GM12872 (cell line): Measurements from ENCODE around the gene ZDHHC23.

ENCODE experiments used
- TF ChIP-seq, protein P1 (sequence below): IDR thresholded peaks from 3 replicates; pipeline ENCODE4 v1.5.1; 2011; ENCODE audit warnings: low read depth, mild to moderate bottlenecking, low read length, moderate library complexity; ENCODE audit not compliant: insufficient read depth

The ZDHHC23 gene

DNA sequence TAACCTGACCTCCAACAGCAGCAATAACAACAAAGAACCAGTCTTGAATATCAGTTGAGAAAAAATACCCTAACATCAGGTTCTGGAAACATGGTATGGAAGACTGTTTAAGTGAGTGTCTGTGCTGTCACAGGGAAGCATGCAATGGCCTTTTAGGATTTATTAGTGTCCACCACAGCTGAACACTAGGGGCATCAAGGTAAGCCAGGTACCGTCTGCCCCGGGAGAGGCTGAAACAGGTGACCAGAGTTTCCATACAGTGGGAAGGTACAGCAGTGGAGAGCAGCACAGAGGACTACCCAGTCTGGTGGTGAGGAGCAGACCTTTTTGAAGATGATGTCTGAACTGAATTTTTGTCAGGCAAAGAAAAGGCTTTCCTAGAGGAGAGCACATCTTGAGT, 18.4 kb downstream of the ZDHHC23 start:
- TF ChIP-seq, protein P1, sequence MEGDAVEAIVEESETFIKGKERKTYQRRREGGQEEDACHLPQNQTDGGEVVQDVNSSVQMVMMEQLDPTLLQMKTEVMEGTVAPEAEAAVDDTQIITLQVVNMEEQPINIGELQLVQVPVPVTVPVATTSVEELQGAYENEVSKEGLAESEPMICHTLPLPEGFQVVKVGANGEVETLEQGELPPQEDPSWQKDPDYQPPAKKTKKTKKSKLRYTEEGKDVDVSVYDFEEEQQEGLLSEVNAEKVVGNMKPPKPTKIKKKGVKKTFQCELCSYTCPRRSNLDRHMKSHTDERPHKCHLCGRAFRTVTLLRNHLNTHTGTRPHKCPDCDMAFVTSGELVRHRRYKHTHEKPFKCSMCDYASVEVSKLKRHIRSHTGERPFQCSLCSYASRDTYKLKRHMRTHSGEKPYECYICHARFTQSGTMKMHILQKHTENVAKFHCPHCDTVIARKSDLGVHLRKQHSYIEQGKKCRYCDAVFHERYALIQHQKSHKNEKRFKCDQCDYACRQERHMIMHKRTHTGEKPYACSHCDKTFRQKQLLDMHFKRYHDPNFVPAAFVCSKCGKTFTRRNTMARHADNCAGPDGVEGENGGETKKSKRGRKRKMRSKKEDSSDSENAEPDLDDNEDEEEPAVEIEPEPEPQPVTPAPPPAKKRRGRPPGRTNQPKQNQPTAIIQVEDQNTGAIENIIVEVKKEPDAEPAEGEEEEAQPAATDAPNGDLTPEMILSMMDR, result no peak

DNA sequence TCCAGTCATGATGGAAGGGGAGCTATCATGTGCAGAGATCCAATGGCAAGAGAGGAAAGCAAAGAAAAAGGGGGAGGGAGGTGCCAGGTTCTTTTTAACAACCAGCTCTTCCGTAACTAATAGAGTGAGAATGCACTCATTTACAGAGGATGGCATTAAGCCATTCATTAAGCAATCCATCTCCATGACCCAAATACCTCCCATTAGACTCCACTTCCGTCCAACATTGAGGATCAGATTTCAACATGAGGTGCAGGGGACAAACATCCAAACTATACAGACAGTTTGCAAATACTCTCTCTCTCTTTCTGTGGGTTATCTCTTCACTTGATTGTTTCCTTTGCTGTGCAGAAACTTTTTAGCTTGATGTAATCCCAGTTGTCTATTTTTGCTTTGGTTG, 21.2 kb downstream of the ZDHHC23 start:
- TF ChIP-seq, protein P1, result no peak

DNA sequence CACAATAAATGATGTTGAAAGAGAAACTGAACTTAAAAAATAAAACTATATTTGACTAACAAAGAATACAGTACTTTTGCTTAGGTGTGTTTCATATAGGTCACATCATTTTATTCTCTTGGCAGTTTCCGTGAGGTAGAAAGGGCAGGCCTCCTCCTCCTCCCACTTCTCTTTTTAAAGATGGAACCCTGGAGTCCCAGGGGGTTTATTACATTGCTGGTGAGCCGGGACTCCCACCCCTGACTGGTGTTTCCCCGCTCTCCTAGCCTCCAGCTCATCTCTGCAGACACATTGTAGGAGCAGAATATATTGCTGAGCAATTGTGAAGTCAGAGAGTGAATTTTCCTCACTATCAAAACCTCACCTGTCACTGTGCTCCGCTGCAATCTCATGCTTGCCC, 30.0 kb downstream of the ZDHHC23 start:
- TF ChIP-seq, protein P1, result no peak

DNA sequence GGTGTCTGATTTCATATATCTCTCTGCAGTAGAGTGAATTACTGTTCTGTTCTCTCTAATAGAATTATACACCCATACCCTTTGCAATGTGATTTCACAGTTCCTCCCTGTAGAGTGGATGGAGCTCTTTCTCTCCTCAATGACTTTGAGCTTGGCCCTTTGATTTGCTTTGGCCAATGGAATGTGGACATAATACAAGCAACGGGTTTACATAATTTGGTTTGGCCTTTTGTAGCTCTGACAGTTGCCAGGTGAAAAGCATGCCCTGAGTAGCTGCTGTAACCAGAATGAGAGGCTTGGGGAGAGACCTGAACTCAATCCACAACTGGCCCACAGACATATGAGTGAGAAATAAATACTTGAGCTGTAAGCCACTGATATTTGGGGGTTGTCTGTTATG, 32.1 kb downstream of the ZDHHC23 start:
- TF ChIP-seq, protein P1, result no peak

DNA sequence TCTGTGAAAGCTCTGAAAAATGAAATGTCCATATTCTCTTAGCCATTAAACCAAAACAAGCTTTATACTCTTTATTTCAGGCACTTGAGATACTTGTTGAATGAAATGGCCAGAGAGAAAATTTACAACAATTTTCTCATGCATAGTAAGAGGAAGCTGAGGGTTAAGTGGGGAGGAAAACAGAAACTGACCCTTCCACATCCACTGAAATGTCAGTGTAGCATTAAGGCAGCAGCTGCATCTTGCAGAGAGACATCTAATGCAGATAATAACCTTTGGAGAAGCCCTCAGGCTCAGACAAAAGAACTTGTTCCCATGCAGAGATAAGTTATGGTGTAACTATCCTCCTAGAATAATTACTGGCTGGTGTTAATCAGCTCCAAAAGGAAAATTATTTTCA, 34.0 kb downstream of the ZDHHC23 start:
- TF ChIP-seq, protein P1, result no peak

DNA sequence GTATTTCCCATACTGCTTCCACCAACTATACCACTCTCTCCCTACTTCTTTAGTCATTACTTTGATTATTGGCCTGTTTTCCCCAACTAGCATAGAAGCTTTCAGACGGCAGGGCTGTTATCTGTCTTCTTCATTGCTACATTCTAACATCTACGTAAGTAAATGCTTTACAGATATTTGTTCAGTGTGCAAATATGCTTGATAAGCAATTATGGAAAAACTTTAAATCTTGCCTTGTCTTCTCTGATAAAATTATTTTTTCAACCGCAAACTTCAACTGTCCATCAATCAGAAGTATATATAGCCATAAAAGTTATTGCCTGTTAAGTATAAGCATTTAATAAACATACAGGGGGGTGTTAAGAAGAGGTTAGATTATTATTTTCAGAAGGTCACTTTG, 35.7 kb downstream of the ZDHHC23 start:
- TF ChIP-seq, protein P1, result no peak

DNA sequence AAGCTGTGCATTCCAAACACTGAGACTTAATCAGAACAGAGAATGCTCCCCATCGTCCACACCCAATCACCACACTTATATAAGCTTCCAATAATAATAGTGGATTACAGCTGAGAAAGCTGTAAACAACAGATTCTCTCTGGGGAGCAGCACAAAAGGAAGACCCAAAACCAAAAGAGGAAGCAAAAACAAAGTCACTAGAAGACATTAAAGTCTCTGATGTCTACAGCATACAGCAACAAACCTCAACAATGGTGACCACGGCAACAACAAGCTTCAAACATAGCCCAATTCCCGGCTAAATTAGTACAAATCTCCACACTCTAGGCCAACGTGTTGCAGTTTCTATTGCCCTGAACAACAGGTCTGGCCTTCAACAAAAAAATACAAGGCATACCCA, 37.7 kb downstream of the ZDHHC23 start:
- TF ChIP-seq, protein P1, result no peak

DNA sequence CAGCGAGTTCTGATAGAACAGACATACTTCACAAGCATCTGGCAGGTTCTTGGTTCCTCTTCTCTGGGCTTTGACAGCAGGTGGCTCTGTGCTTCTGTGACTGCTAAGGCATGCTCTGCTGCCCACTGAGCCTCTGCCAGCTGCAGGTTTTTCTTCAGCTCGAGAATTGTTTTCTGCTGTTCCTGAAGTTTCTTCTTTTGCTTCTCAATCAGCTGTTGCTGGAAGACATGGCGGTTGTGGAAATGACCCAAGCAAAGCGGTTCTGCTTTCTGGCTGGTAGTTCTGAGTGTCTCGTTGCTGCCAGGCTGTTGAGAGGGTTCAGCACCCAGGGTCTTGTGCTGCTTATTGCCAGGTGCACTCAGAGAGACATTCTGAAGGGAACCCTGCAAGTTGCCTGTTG, 57.7 kb downstream of the ZDHHC23 start:
- TF ChIP-seq, protein P1, result peak; percentile 18; the same call in 1 of the 3 replicates
